Erythroblast (primary cell): ENCODE results near the gene FAP.

ENCODE experiments used
- GATA1 ChIP-seq: IDR thresholded peaks from 2 replicates; pipeline ENCODE4 v1.6.1; 2011; ENCODE audit warnings: low read depth, mild to moderate bottlenecking, control low read depth, low read length, moderate library complexity
- POLR2A ChIP-seq: IDR thresholded peaks from 2 replicates; pipeline ENCODE4 v1.6.1; 2011; ENCODE audit warnings: mild to moderate bottlenecking, low read length

- TF ChIP-seq POLR2A, result no peak
- no peak for TF ChIP-seq GATA1
These were observed 10.0 kb downstream of the FAP start for GRCh38 chr2:162233197-162233596.
